A673 (cell line): Measurements from ENCODE around the gene HDAC8. TPM values are rescaled to one million over a fixed set of nuclear protein-coding genes. Genes with fewer than 3 reads are reported as not detected.

Source experiments
- BruUV-seq: library from RNA; stranded (reverse); fragments of 400-500 nt; replicated peaks from 2 replicates; lab custom pipeline; 2021; lab: Mats Ljungman, UMichigan
- CTCF ChIA-PET: fragments of 300-600 bp; sonication (Branson Sonifier 250); formaldehyde crosslinking; loops from one replicate; lab custom pipeline; 2022; ENCODE audit warnings: antibody characterized with exemption; lab: Charles Lee
- POLR2A ChIA-PET: fragments of 300-600 bp; sonication (Branson Sonifier 250); formaldehyde crosslinking; loops from one replicate; lab custom pipeline; 2022; ENCODE audit warnings: antibody characterized with exemption; ENCODE audit not compliant: low non-redundant PET; lab: Charles Lee
- DNase-seq: peaks from one replicate; pipeline ENCODE4 v3.0.0-alpha.2; 2015; ENCODE audit warnings: low spot score
- H3K27ac ChIP-seq: fragments of 200-600 bp; sonication (generic); 2 replicates; pipeline ENCODE4 v1.5.1; 2016; ENCODE audit warnings: mixed run types, low read depth, mild to moderate bottlenecking, mixed read lengths, antibody characterized with exemption, low read length; ENCODE audit not compliant: poor library complexity, severe bottlenecking
- H3K27me3 ChIP-seq: fragments of 200-600 bp; sonication (generic); replicated peaks from 2 replicates; pipeline ENCODE4 v1.6.1; 2017; ENCODE audit warnings: mixed run types, low read depth, mild to moderate bottlenecking, mixed read lengths, antibody characterized with exemption, low read length; ENCODE audit not compliant: insufficient read depth, poor library complexity
- H3K36me3 ChIP-seq: fragments of 200-600 bp; sonication (generic); 2 replicates; pipeline ENCODE4 v1.6.1; 2016; ENCODE audit warnings: mixed run types, mild to moderate bottlenecking, mixed read lengths, antibody characterized with exemption, low read length; ENCODE audit not compliant: insufficient read depth, poor library complexity, severe bottlenecking
- H3K4me1 ChIP-seq: fragments of 200-600 bp; sonication (generic); 2 replicates; pipeline ENCODE4 v1.6.1; 2017; ENCODE audit warnings: mixed run types, mild to moderate bottlenecking, mixed read lengths, antibody characterized with exemption, low read length; ENCODE audit not compliant: insufficient read depth, poor library complexity, severe bottlenecking
- H3K4me3 ChIP-seq: fragments of 200-600 bp; sonication (generic); 2 replicates; pipeline ENCODE4 v1.5.1; 2016; ENCODE audit warnings: low read depth, mixed run types, mild to moderate bottlenecking, mixed read lengths, low read length; ENCODE audit not compliant: poor library complexity, severe bottlenecking
- H3K9me3 ChIP-seq: fragments of 200-600 bp; sonication (generic); 2 replicates; pipeline ENCODE4 v1.6.1; 2016; ENCODE audit warnings: mixed run types, low read depth, mild to moderate bottlenecking, mixed read lengths, antibody characterized with exemption, low read length; ENCODE audit not compliant: poor library complexity, severe bottlenecking
- CTCF ChIP-seq: fragments of 300-800, 200-600 bp; sonication (generic); conservative IDR thresholded peaks from 2 replicates; pipeline ENCODE4 v1.5.1; 2017; ENCODE audit warnings: low read depth, mild to moderate bottlenecking, antibody characterized with exemption, low read length, moderate library complexity, mixed read lengths
- EZH2 ChIP-seq: fragments of 200-600 bp; sonication (generic); IDR thresholded peaks from 2 replicates; pipeline ENCODE4 v1.6.1; 2017; ENCODE audit warnings: borderline replicate concordance, low read depth, mild to moderate bottlenecking, mixed read lengths, antibody characterized with exemption, low read length; ENCODE audit not compliant: poor library complexity, severe bottlenecking
- intact Hi-C: fragments of 100-400 bp; cut with micrococcal nuclease; formaldehyde crosslinking; loops from one replicate; pipeline ENCODE4 v1.10.0; 2022; ENCODE audit not compliant: unreplicated experiment
- total RNA-seq: library from RNA; stranded (reverse); gene quantifications from 2 replicates; pipeline ENCODE4 v1.2.3, GENCODE V29; 2021

HDAC8 gene
- total RNA-seq, 1 experiment from 2014 or later, result 26.0 TPM

- H3K27me3 ChIP-seq, result no peaks in the 10 kb centered on the region
- POLR2A ChIA-PET, result no interaction called here
- no peaks in the 10 kb centered on the region for H3K4me1 ChIP-seq
- CTCF ChIA-PET, result no interaction called here
- no peak overlapping the region for H3K4me3 ChIP-seq
- no TSS peak for BruUV-seq
- H3K36me3 ChIP-seq, result no peaks in the 10 kb centered on the region
- no peak overlapping the region for H3K27ac ChIP-seq
- H3K9me3 ChIP-seq, result no peaks in the 10 kb centered on the region
- no peak for DNase-seq
- TF ChIP-seq CTCF (no peak), EZH2 (no peak)
- intact Hi-C loops, result no loop called here
Measured at GRCh38 chrX:72360326-72360725, 212.3 kb downstream of the HDAC8 start.

GRCh38 chrX:72358313-72358712, 214.3 kb downstream of the HDAC8 start:
- DNase-seq, result no peak
- Histone ChIP-seq H3K9me3 (no peaks in the 10 kb centered on the region), H3K4me3 (no peak overlapping the region), H3K36me3 (no peaks in the 10 kb centered on the region), H3K27ac (no peak overlapping the region), H3K27me3 (no peaks in the 10 kb centered on the region), H3K4me1 (no peaks in the 10 kb centered on the region)
- no TSS peak for BruUV-seq
- ChIA-PET CTCF (no interaction called here), POLR2A (no interaction called here)
- intact Hi-C loops, result no loop called here
- TF ChIP-seq EZH2 (no peak), CTCF (no peak)

GRCh38 chrX:72352786-72353185, 219.9 kb downstream of the HDAC8 start:
- Histone ChIP-seq H3K4me1 (no peaks in the 10 kb centered on the region), H3K36me3 (no peaks in the 10 kb centered on the region), H3K4me3 (no peak overlapping the region), H3K27me3 (no peaks in the 10 kb centered on the region), H3K27ac (no peak overlapping the region), H3K9me3 (no peaks in the 10 kb centered on the region)
- no TSS peak for BruUV-seq
- intact Hi-C loops, result no loop called here
- ChIA-PET POLR2A (no interaction called here), CTCF (no interaction called here)
- TF ChIP-seq EZH2 (no peak), CTCF (no peak)
- no peak for DNase-seq
